ENCODE data around the gene ACTL7B. TPM values are rescaled to one million over a fixed set of nuclear protein-coding genes. Genes with fewer than 3 reads are reported as not detected.

Gene ACTL7B
- total and polyA plus RNA-seq, 2 of the 8 experiments (the other 6 are each of a cell fraction or from before 2014, with no cell fraction given), result not detected

DNA sequence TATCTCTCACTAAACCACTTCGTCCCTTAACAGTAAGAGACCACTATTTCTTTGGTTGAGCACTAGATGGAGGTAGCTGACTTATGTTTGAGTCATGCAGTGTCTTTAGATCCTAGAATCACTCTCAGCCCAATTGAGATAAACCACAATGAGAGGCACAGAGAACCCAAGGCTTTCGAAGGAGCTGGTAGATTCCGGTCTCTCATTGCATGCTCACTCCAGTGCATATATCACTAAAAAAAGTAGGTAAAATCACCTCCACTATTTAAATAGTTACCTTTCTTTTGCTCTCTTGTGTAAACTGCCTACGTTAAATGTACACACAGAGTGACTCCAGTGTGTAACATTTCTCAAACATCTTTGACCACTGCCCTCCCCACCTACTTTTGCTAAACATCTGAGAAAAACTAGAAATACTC is 33.9 kb upstream of the ACTL7B start:
- DNase-seq (ENCODE audit: low read depth in 1 of 2, low spot score in 2 of 2), result no peak
- FAIRE-seq, result no peak
- POLR2A ChIA-PET (ENCODE audit: partially characterized antibody), result no interaction called here

More for the DNA sequence above, 33.9 kb upstream of the ACTL7B start:
- Histone ChIP-seq H3K4ac (replicated peaks; ENCODE audit: insufficient read length, low read depth, low read length) (no peak overlapping the region), H3K36me3 (ENCODE audit: control insufficient read depth in 2 of 4, insufficient read depth in 4 of 4, low read length in 3 of 4) (peaks cover 7 to 50% (median 36%) of the 10 kb centered on the region in 4 experiments), H3K14ac (ENCODE audit: insufficient read length) (no peak overlapping the region), H2BK120ac (replicated peaks; ENCODE audit: low read depth, low read length) (no peak overlapping the region), H3K23ac (ENCODE audit: insufficient read length) (no peak overlapping the region), H3K18ac (ENCODE audit: extremely low read depth, low read length) (no peak overlapping the region), H2BK12ac (ENCODE audit: low read depth, low read length) (no peak overlapping the region), H2AK5ac (ENCODE audit: low read depth, low read length) (no peak overlapping the region), H4K91ac (replicated peaks; ENCODE audit: insufficient read length, low read length) (no peak overlapping the region), H3K79me1 (ENCODE audit: low read depth, low read length) (no peaks in the 10 kb centered on the region), H3K27me3 (replicated peaks in 1 of 4; ENCODE audit: control insufficient read depth in 3 of 4, extremely low read depth in 1 of 4, insufficient read depth in 3 of 4, low read length in 3 of 4) (no peaks in the 10 kb centered on the region), H2AFZ (ENCODE audit: low read length) (no peak overlapping the region), H3K4me2 (ENCODE audit: insufficient read depth in 1 of 2, low read depth in 2 of 2, low read length in 2 of 2) (no peak overlapping the region), H3K9ac (replicated peaks in 1 of 4; ENCODE audit: extremely low read depth in 1 of 4, low read depth in 3 of 4, low read length in 3 of 4) (no peak overlapping the region), H2BK20ac (ENCODE audit: low read length) (no peak overlapping the region), H3K79me2 (ENCODE audit: control insufficient read depth in 1 of 2, insufficient read depth in 2 of 2, low read length in 2 of 2) (no peaks in the 10 kb centered on the region), H3K27ac (ENCODE audit: low read depth, low read length) (no peak overlapping the region), H2BK5ac (ENCODE audit: low read depth, low read length) (no peak overlapping the region), H4K8ac (ENCODE audit: extremely low read depth, insufficient read depth, low read length) (no peak overlapping the region), H4K20me1 (replicated peaks in 1 of 2; ENCODE audit: control insufficient read depth in 1 of 2, insufficient read depth in 2 of 2, low read length in 2 of 2) (peaks cover 0 to 1% of the 10 kb centered on the region in 2 experiments), H3K23me2 (ENCODE audit: low read depth, low read length) (no peaks in the 10 kb centered on the region), H4K5ac (ENCODE audit: insufficient read length, low read depth, low read length) (no peak overlapping the region), H3K9me3 (ENCODE audit: insufficient read depth in 2 of 2, low read depth in 1 of 2, low read length in 1 of 2) (no peaks in the 10 kb centered on the region), H3K4me1 (replicated peaks in 1 of 4; ENCODE audit: control insufficient read depth in 3 of 4, insufficient read depth in 4 of 4, low read length in 3 of 4) (no peaks in the 10 kb centered on the region), H3K4me3 (ENCODE audit: extremely low read depth in 1 of 4, insufficient read depth in 2 of 4, low read depth in 3 of 4, low read length in 4 of 4) (no peak overlapping the region), H2BK15ac (ENCODE audit: low read length) (no peak overlapping the region), H3K56ac (replicated peaks; ENCODE audit: insufficient read length, low read depth, low read length) (no peak overlapping the region)
- CTCF ChIA-PET (ENCODE audit: partially characterized antibody), result interaction anchor here (0.6 to 1.0 kb wide), 4 partner anchors 10 to 217 kb away, joined by 3 read pairs; no protein-coding TSS in a partner anchor
- peak; percentile 16 to 27; a peak in 2 of 4 replicates for TF ChIP-seq RAD21 (IDR thresholded peaks at IDR 0.05 in 1 of 2, conservative IDR thresholded peaks at IDR 0.05 in 1 of 2; ENCODE audit: low read depth in 2 of 2, low read length in 2 of 2)
- TF ChIP-seq, protein P1, sequence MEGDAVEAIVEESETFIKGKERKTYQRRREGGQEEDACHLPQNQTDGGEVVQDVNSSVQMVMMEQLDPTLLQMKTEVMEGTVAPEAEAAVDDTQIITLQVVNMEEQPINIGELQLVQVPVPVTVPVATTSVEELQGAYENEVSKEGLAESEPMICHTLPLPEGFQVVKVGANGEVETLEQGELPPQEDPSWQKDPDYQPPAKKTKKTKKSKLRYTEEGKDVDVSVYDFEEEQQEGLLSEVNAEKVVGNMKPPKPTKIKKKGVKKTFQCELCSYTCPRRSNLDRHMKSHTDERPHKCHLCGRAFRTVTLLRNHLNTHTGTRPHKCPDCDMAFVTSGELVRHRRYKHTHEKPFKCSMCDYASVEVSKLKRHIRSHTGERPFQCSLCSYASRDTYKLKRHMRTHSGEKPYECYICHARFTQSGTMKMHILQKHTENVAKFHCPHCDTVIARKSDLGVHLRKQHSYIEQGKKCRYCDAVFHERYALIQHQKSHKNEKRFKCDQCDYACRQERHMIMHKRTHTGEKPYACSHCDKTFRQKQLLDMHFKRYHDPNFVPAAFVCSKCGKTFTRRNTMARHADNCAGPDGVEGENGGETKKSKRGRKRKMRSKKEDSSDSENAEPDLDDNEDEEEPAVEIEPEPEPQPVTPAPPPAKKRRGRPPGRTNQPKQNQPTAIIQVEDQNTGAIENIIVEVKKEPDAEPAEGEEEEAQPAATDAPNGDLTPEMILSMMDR (IDR thresholded peaks at IDR 0.05; ENCODE audit: control extremely low read depth in 1 of 3, insufficient read depth in 1 of 3, low read depth in 1 of 3, low read length in 3 of 3), result peak in 1 of 3 experiments; percentile 2; a peak in 1 of 4 replicates
- TF ChIP-seq, protein P2, sequence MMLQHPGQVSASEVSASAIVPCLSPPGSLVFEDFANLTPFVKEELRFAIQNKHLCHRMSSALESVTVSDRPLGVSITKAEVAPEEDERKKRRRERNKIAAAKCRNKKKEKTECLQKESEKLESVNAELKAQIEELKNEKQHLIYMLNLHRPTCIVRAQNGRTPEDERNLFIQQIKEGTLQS (IDR thresholded peaks at IDR 0.05; ENCODE audit: insufficient read depth, low read depth, low read length), result no peak
- 93% methylated on average over 4 of the region's 4 CpGs; no CpG with 5 or more reads in 1 of the 2 experiments for WGBS, 2 experiments (ENCODE audit: extremely low coverage in 1 of 2, insufficient coverage in 1 of 2, insufficient read length in 1 of 2, insufficient replicate concordance in 2 of 2, low coverage in 1 of 2, low lambda C conversion rate in 2 of 2, missing lambda C conversion rate in 1 of 2)
